Fibroblast of skin of abdomen (primary cell): Measurements from ENCODE around the gene TREX2.
"Not testable (repeated sequence)": the region's sequence is repeated elsewhere in the genome, so short reads cannot be mapped to it uniquely, and the experiment has no call there.

Experiments
- DNase-seq: peaks from one replicate; pipeline ENCODE4 v3.0.0-alpha.2; 2013

TREX2 gene

GRCh38 chrX:153406903-153407302 is 39.0 kb downstream of the TREX2 start:
- no peak for DNase-seq

GRCh38 chrX:153406011-153406410 is 39.8 kb downstream of the TREX2 start:
- no peak for DNase-seq

GRCh38 chrX:153405426-153405825 is 40.4 kb downstream of the TREX2 start:
- no peak for DNase-seq

- not testable (repeated sequence) for DNase-seq
These were observed 41.5 kb downstream of the TREX2 start for GRCh38 chrX:153404333-153404732.

GRCh38 chrX:153401133-153401764 is 44.6 kb downstream of the TREX2 start, which contains the start of gene PNMA6E:
TSS of gene PNMA6E (minus strand) at chrX:153401350. CDS start at chrX:153398849, 2,501 bp downstream.
- DNase-seq = no peak

GRCh38 chrX:153400146-153401132 is 45.4 kb downstream of the TREX2 start:
- no peak for DNase-seq

- no peak for DNase-seq
These were observed 47.4 kb downstream of the TREX2 start for GRCh38 chrX:153398275-153398960.

GRCh38 chrX:153397256-153397960 is 48.4 kb downstream of the TREX2 start:
- no peak for DNase-seq

GRCh38 chrX:153396320-153397195 is 49.3 kb downstream of the TREX2 start:
- no peak for DNase-seq

GRCh38 chrX:153395613-153396319 is 50.1 kb downstream of the TREX2 start:
- DNase-seq = no peak

GRCh38 chrX:153394612-153395011 is 51.2 kb downstream of the TREX2 start:
- DNase-seq = no peak
